ENCODE measurements around the gene TBC1D22B. TPM values are rescaled to one million over a fixed set of nuclear protein-coding genes. Genes with fewer than 3 reads are reported as not detected.

Gene TBC1D22B
- polyA plus RNA-seq, 1 of the 3 experiments (the other 2 are of a cell fraction): 5.3 TPM

- Histone ChIP-seq H3K9me3 (no peaks in the 10 kb centered on the region), H3K4me2 (no peak overlapping the region), H3K79me2 (ENCODE audit: insufficient read depth) (no peaks in the 10 kb centered on the region), H3K9me2 (no peaks in the 10 kb centered on the region), H3K36me3 (replicated peaks in 1 of 2; ENCODE audit: control insufficient read depth in 1 of 2, insufficient read depth in 2 of 2, low read length in 1 of 2) (peaks cover 32 to 42% of the 10 kb centered on the region in 2 experiments), H3F3A (replicated peaks; ENCODE audit: insufficient read depth) (peaks cover 19% of the 10 kb centered on the region), H3K27me3 (ENCODE audit: insufficient read depth) (no peaks in the 10 kb centered on the region), H3K4me3 (ENCODE audit: low read depth in 2 of 2, low read length in 1 of 2) (no peak overlapping the region), H4K20me1 (ENCODE audit: insufficient read depth) (no peaks in the 10 kb centered on the region), H3K9ac (no peak overlapping the region), H3K27ac (ENCODE audit: low read depth in 2 of 2, low read length in 1 of 2) (no peak overlapping the region), H3K4me1 (ENCODE audit: control insufficient read depth in 1 of 2, insufficient read depth in 2 of 2, low read depth in 1 of 2, low read length in 1 of 2) (peaks cover 11 to 12% of the 10 kb centered on the region in 2 experiments; a peak in 3 of 4 replicates), H2AFZ (ENCODE audit: low read depth) (no peak overlapping the region)
- CTCF ChIA-PET: interaction anchor here (1.1 to 5.9 kb wide), 5 partner anchors 11 to 297 kb away, joined by 3 to 43 read pairs (median 5); no protein-coding TSS in a partner anchor
- WGBS (ENCODE audit: low lambda C conversion rate): 75% methylated on average over 6 of the region's 6 CpGs
- peak; percentile 29 for DNase-seq
- POLR2A ChIA-PET: no interaction called here
- TF ChIP-seq TCF12 (IDR thresholded peaks at IDR 0.05): no peak
- TF ChIP-seq CTCF (IDR thresholded peaks at IDR 0.05): peak; percentile 58
- TF ChIP-seq, protein P1, sequence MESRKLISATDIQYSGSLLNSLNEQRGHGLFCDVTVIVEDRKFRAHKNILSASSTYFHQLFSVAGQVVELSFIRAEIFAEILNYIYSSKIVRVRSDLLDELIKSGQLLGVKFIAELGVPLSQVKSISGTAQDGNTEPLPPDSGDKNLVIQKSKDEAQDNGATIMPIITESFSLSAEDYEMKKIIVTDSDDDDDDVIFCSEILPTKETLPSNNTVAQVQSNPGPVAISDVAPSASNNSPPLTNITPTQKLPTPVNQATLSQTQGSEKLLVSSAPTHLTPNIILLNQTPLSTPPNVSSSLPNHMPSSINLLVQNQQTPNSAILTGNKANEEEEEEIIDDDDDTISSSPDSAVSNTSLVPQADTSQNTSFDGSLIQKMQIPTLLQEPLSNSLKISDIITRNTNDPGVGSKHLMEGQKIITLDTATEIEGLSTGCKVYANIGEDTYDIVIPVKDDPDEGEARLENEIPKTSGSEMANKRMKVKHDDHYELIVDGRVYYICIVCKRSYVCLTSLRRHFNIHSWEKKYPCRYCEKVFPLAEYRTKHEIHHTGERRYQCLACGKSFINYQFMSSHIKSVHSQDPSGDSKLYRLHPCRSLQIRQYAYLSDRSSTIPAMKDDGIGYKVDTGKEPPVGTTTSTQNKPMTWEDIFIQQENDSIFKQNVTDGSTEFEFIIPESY (IDR thresholded peaks at IDR 0.05; ENCODE audit: borderline replicate concordance, low read depth): no peak
- 0 out of 2 replicates have a peak, but pooled peaks have one; percentile 10 for TF ChIP-seq SMC3 (IDR thresholded peaks at IDR 0.05; ENCODE audit: low read depth, low read length)
- no peak for TF ChIP-seq MEF2A (IDR thresholded peaks at IDR 0.05; ENCODE audit: borderline replicate concordance, low read depth)
- TF ChIP-seq RAD21 (IDR thresholded peaks at IDR 0.05; ENCODE audit: low read length): peak; percentile 50
- TF ChIP-seq, protein P2, sequence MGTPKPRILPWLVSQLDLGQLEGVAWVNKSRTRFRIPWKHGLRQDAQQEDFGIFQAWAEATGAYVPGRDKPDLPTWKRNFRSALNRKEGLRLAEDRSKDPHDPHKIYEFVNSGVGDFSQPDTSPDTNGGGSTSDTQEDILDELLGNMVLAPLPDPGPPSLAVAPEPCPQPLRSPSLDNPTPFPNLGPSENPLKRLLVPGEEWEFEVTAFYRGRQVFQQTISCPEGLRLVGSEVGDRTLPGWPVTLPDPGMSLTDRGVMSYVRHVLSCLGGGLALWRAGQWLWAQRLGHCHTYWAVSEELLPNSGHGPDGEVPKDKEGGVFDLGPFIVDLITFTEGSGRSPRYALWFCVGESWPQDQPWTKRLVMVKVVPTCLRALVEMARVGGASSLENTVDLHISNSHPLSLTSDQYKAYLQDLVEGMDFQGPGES (IDR thresholded peaks at IDR 0.05; ENCODE audit: low read depth, low read length): no peak
- peak; percentile 87 for TF ChIP-seq PBX3 (IDR thresholded peaks at IDR 0.05)
- TF ChIP-seq GABPA (IDR thresholded peaks at IDR 0.05; ENCODE audit: low read depth): no peak
- no peak for TF ChIP-seq POLR2AphosphoS5 (IDR thresholded peaks at IDR 0.05; ENCODE audit: low read depth, low read length)
- no peak for TF ChIP-seq RXRA (IDR thresholded peaks at IDR 0.05; ENCODE audit: borderline replicate concordance, low read depth)
- no peak for TF ChIP-seq YY1 (IDR thresholded peaks at IDR 0.05; ENCODE audit: low read depth)
- no peak for TF ChIP-seq TEAD4 (IDR thresholded peaks at IDR 0.05; ENCODE audit: borderline replicate concordance, insufficient read depth)
- no peak for TF ChIP-seq USF1 (IDR thresholded peaks at IDR 0.05; ENCODE audit: borderline replicate concordance, low read depth)
- no peak for TF ChIP-seq JUND (IDR thresholded peaks at IDR 0.05)
- no peak for TF ChIP-seq MXI1 (IDR thresholded peaks at IDR 0.05; ENCODE audit: low read depth, low read length)
- no peak for TF ChIP-seq USF2 (IDR thresholded peaks at IDR 0.05; ENCODE audit: borderline replicate concordance, low read depth, low read length)
- no peak for TF ChIP-seq EP300 (IDR thresholded peaks at IDR 0.05; ENCODE audit: borderline replicate concordance in 1 of 2, low read depth in 1 of 2, low read length in 1 of 2)
- TF ChIP-seq ELF1 (IDR thresholded peaks at IDR 0.05): no peak
- TF ChIP-seq FOXJ3 (CRISPR knock-in tag; IDR thresholded peaks at IDR 0.05): no peak
- TF ChIP-seq FOSL2 (IDR thresholded peaks at IDR 0.05; ENCODE audit: borderline replicate concordance, low read depth): no peak
- no peak for TF ChIP-seq TAF1 (IDR thresholded peaks at IDR 0.05; ENCODE audit: borderline replicate concordance, low read depth, low read length)
- TF ChIP-seq EZH2phosphoT487 (IDR thresholded peaks at IDR 0.05; ENCODE audit: borderline replicate concordance, low read depth): no peak
- no peak for TF ChIP-seq RFX5 (IDR thresholded peaks at IDR 0.05; ENCODE audit: low read length)
- no peak for TF ChIP-seq NFIC (IDR thresholded peaks at IDR 0.05; ENCODE audit: borderline replicate concordance)
- no peak for TF ChIP-seq CHD2 (IDR thresholded peaks at IDR 0.05; ENCODE audit: low read length, partially characterized antibody)
- TF ChIP-seq SIN3A (IDR thresholded peaks at IDR 0.05; ENCODE audit: borderline replicate concordance, low read depth, low read length): no peak
These were observed 57.0 kb downstream of the TBC1D22B start for GRCh38 chr6:37314487-37315156.
